Activated CD8-positive, alpha-beta T cell treated with anti-CD3 and anti-CD28 coated beads, Interleukin-2, amount 10 ng/mL, durations not matched to agents 7 days and 5 days (primary cell): ENCODE results near the gene TEKT5. TPM values are rescaled to one million over a fixed set of nuclear protein-coding genes. Genes with fewer than 3 reads are reported as not detected.

Experiments used
- ATAC-seq: fragments of 150-1000 bp; cut with Tn5 transposase; one replicate; pipeline ENCODE4 v1.10.0; 2021; ENCODE audit warnings: moderate library complexity
- CTCF ChIA-PET: fragments of 350-600 bp; sonication (Branson Sonifier 250); formaldehyde crosslinking; loops from one replicate; lab custom pipeline; 2021; ENCODE audit warnings: antibody characterized with exemption; lab: Charles Lee
- POLR2A ChIA-PET: fragments of 350-600 bp; sonication (Branson Sonifier 250); formaldehyde crosslinking; loops from one replicate; lab custom pipeline; 2021; ENCODE audit warnings: antibody characterized with exemption; lab: Charles Lee
- DNase-seq: peaks from one replicate; pipeline ENCODE4 v3.0.0-alpha.2; 2020
- H3K27ac Mint-ChIP-seq: one replicate; pipeline ENCODE4 v1.8.0; 2021; ENCODE audit warnings: mild to moderate bottlenecking, mixed read lengths
- H3K27me3 Mint-ChIP-seq: one replicate; pipeline ENCODE4 v1.8.0; 2021; ENCODE audit warnings: low read depth, mixed read lengths
- H3K36me3 Mint-ChIP-seq: one replicate; pipeline ENCODE4 v1.8.0; 2021; ENCODE audit warnings: low read depth, mixed read lengths
- H3K4me1 Mint-ChIP-seq: one replicate; pipeline ENCODE4 v1.8.0; 2021; ENCODE audit warnings: low read depth, mixed read lengths
- H3K4me3 Mint-ChIP-seq: one replicate; pipeline ENCODE4 v1.8.0; 2021; ENCODE audit warnings: mild to moderate bottlenecking, mixed read lengths
- H3K9me3 Mint-ChIP-seq: one replicate; pipeline ENCODE4 v1.8.0; 2022; ENCODE audit warnings: mixed read lengths; ENCODE audit not compliant: insufficient read depth
- total RNA-seq, 2 experiments: library from RNA; stranded (reverse); gene quantifications; one replicate each; pipeline ENCODE4 v1.2.3, GENCODE V29; 2021

The TEKT5 gene
- total RNA-seq, 2 experiments from 2014 or later, result not detected

GRCh38 chr16:10610499-10611184 is 84.1 kb downstream of the TEKT5 start:
- Mint-ChIP-seq H3K27ac (no peak overlapping the region), H3K27me3 (no peaks in the 10 kb centered on the region), H3K4me3 (no peak overlapping the region), H3K36me3 (no peaks in the 10 kb centered on the region), H3K9me3 (no peaks in the 10 kb centered on the region), H3K4me1 (no peaks in the 10 kb centered on the region)
- CTCF ChIA-PET, result interaction anchor here (0.8 kb wide), 1 partner anchor 74 kb away, joined by 3 read pairs; no protein-coding TSS in a partner anchor
- ATAC-seq (no peak), DNase-seq (no peak)
- POLR2A ChIA-PET, result no interaction called here

DNA sequence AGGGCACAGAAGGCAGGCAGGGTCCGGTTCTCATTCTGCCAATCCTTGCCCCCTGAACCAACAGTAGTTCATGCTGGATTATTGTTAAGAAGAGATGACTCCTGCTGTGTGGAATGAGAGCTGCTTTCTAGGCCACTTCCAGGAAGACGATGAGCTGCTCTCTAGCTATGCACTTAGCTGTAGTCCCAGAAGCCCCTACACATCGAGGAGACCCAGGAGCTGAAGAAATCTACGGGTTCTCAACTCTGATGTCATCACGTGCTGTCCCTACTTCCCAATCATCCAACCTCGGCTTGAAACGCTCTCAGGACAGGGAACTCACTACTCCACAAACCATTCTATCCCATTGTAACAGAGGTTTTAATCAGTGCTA is 85.3 kb downstream of the TEKT5 start:
- Mint-ChIP-seq H3K9me3 (no peaks in the 10 kb centered on the region), H3K27ac (no peak overlapping the region), H3K4me3 (no peak overlapping the region), H3K36me3 (no peaks in the 10 kb centered on the region), H3K4me1 (no peaks in the 10 kb centered on the region), H3K27me3 (no peaks in the 10 kb centered on the region)
- POLR2A ChIA-PET, result no interaction called here
- DNase-seq (no peak), ATAC-seq (no peak)
- CTCF ChIA-PET, result no interaction called here

DNA sequence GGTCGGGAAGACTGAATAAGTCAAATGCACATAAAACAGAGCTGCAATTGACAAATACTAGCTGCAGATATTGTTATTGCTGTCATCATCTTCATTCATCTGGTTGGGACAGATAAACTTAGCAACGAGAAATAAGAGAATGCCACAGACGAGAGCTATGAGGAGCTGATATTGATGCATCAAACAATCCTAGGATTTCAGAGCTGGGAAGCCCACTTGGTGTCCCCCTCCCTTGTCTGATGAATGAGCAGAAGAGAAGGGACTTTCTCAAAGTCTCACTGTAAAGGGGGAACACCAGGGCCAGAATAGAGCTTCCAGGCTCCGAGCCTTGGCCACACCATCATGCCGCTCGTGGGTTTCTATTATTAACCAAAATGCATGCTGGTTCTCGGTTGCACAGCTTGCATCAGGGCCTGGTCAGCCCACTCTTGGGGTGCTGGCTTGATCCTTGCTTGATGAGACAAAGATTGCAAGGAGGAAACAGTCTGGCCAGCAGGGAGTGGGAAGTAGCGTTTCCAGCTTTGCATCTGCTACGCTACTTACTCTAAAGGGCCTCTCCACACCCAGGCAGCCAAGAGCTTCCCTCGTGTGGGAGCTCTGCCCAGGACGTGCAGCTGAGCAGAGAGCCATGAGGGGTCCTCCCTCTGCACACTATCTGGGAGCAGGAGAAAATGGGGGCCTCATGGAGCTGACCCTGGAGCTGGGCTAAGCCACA is 85.9 kb downstream of the TEKT5 start:
- ChIA-PET CTCF (no interaction called here), POLR2A (no interaction called here)
- H3K27me3 Mint-ChIP-seq, result no peaks in the 10 kb centered on the region

DNA sequence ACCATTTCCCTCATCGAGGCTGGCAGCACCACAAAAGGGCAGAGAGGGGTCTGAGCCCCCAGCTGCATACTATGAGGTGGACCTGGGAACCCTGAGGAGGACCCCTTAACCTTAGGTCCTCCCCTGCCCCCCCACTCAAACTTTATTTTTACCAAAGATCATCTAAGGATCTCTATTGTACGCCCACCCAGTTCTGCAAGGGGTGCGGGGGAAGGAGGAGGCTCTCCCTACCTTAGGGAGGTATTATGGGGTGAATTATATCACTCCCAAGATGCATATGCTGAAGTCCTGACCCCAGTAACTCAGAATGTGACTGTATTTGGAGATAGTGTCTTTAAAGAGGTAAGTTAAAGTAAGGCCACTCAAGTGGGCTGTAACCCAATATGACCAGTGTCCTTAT is 87.6 kb downstream of the TEKT5 start:
- Mint-ChIP-seq H3K27me3 (no peaks in the 10 kb centered on the region), H3K9me3 (no peaks in the 10 kb centered on the region), H3K36me3 (no peaks in the 10 kb centered on the region), H3K27ac (no peak overlapping the region), H3K4me3 (no peak overlapping the region), H3K4me1 (no peaks in the 10 kb centered on the region)
- no peak for ATAC-seq
- CTCF ChIA-PET, result no interaction called here
- POLR2A ChIA-PET, result interaction anchor here (0.7 kb wide), 1 partner anchor 280 kb away, joined by 3 read pairs; no protein-coding TSS in a partner anchor
- no peak for DNase-seq

More for the DNA sequence above, 85.9 kb downstream of the TEKT5 start:
- no peak overlapping the region for H3K4me3 Mint-ChIP-seq
- DNase-seq, result no peak
- H3K27ac Mint-ChIP-seq, result no peak overlapping the region
- H3K36me3 Mint-ChIP-seq, result no peaks in the 10 kb centered on the region
- H3K9me3 Mint-ChIP-seq, result no peaks in the 10 kb centered on the region
- no peak for ATAC-seq
- H3K4me1 Mint-ChIP-seq, result no peaks in the 10 kb centered on the region

- no peak overlapping the region for H3K4me3 Mint-ChIP-seq
- H3K9me3 Mint-ChIP-seq, result no peaks in the 10 kb centered on the region
- DNase-seq, result no peak
- ChIA-PET POLR2A (interaction anchor here (0.7 kb wide), 1 partner anchor 281 kb away, joined by 3 read pairs; no protein-coding TSS in a partner anchor), CTCF (no interaction called here)
- no peaks in the 10 kb centered on the region for H3K4me1 Mint-ChIP-seq
- H3K27me3 Mint-ChIP-seq, result no peaks in the 10 kb centered on the region
- ATAC-seq, result no peak
- no peak overlapping the region for H3K27ac Mint-ChIP-seq
- H3K36me3 Mint-ChIP-seq, result no peaks in the 10 kb centered on the region
These were observed 88.1 kb downstream of the TEKT5 start for GRCh38 chr16:10606607-10607006.

GRCh38 chr16:10605636-10606035 is 89.1 kb downstream of the TEKT5 start:
- Mint-ChIP-seq H3K36me3 (no peaks in the 10 kb centered on the region), H3K9me3 (no peaks in the 10 kb centered on the region), H3K4me3 (no peak overlapping the region), H3K27me3 (no peaks in the 10 kb centered on the region), H3K27ac (no peak overlapping the region), H3K4me1 (no peaks in the 10 kb centered on the region)
- no peak for DNase-seq
- ATAC-seq, result no peak
- CTCF ChIA-PET, result interaction anchor here (0.6 kb wide), 1 partner anchor 67 kb away, joined by 3 read pairs; no protein-coding TSS in a partner anchor
- POLR2A ChIA-PET, result no interaction called here

DNA sequence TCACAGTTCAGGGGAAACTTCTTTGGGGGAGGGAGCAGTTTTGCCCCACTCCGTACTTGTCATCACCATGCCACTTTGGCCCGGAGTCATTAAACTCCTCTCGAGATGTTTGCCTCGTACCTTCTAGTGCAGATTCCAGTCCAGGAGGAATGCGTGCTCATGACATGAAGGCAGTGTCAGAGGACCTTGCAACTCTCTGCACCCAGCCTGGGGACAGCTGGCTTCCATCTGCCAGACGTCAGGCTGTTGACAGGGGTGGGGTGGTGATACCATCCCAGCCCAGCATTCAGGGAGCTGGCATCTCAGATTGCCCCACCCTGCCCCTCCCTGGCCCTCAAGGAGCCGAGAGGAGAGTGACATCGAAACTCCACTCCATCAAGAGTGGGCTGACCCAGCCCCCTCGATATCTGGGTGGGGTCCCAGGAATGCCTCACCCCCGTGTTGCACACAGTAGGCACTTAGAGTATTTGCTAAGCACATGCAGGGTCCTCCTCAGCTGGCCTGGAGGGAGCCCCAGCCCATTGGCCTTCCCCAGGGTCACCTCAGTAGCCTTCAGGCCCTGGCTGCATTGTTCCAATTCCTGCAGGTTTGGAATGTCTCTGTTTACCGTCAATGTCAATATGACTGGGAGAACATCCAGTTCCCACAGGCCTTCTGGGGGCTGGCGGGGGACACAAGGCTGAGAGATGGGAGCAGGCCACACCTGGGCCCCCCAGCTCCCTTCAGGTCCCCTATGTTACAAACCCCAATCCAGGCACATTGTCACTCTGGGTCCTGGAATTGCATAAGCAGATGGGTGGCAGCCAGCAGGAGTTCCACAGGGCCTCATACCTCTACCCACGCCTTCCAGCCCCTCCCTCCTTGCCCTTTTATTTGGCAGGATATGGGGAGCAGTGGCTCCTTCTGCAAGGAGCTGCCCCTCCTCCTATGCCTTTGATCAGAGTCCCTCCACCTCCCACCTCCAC is 93.0 kb downstream of the TEKT5 start:
- no peaks in the 10 kb centered on the region for H3K9me3 Mint-ChIP-seq
- CTCF ChIA-PET, result no interaction called here

DNA sequence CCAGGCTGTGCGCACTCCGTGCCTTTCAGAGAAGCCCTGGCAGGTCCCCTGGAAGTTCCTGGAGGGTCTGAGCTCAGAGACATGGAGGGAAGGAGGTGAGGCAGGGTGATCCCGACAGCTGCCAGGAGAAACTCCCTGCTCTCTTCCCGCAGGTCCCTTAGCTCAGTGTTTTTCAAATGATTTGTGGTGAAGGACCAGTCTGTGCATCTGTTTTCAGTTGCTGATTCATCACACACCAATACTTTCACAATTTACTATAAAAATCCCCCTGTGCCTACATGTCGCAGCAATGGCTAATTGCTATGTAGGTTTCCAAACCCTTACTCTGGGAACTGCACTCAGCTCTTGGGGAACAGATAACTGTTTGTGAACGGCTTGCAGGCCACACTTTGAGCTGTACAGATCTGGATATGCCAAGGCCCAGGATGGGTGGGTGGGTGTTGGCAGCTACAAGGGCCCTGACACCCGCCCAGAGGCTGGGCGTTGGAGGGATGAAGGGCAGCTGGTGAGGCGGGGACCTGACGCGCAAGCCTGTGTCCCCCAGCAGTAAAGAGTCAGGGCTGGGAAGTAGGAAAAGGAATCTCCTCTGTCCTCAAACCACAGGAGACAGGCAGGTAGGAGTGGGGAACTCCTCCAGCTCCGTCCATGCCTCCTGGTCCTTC is 93.8 kb downstream of the TEKT5 start:
- Mint-ChIP-seq H3K9me3 (no peaks in the 10 kb centered on the region), H3K4me1 (no peaks in the 10 kb centered on the region), H3K27me3 (peaks cover 4% of the 10 kb centered on the region), H3K27ac (no peak overlapping the region), H3K36me3 (no peaks in the 10 kb centered on the region), H3K4me3 (no peak overlapping the region)
- no peak for ATAC-seq
- no peak for DNase-seq
- POLR2A ChIA-PET, result no interaction called here
- CTCF ChIA-PET, result no interaction called here

More for the DNA sequence above, 93.0 kb downstream of the TEKT5 start:
- H3K4me1 Mint-ChIP-seq, result no peaks in the 10 kb centered on the region
- no peak overlapping the region for H3K4me3 Mint-ChIP-seq
- ATAC-seq (no peak), DNase-seq (no peak)
- no peak overlapping the region for H3K27ac Mint-ChIP-seq
- no peaks in the 10 kb centered on the region for H3K36me3 Mint-ChIP-seq
- peaks cover 4% of the 10 kb centered on the region for H3K27me3 Mint-ChIP-seq
- POLR2A ChIA-PET, result no interaction called here

DNA sequence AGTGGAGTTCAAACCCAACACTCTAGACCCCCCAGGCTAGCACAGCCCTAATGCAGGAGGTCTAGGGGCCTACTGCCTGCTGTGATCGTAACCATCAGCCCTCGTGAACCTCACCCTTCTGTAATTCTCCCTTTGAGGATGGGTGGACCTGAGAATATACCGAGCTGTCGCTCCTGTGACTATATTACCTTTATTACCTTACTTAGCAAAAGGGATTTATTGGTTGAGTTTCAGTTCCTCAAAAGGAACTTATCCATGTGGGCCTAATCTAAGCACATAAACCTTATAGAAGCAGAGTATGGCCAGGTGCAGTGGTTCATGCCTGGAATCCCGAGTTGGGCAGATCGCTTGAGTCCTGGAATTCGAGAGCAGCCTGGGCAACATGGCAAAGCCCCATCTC is 95.1 kb downstream of the TEKT5 start:
- H3K4me3 Mint-ChIP-seq, result no peak overlapping the region
- CTCF ChIA-PET, result no interaction called here
- ATAC-seq (no peak), DNase-seq (no peak)
- H3K36me3 Mint-ChIP-seq, result no peaks in the 10 kb centered on the region
- POLR2A ChIA-PET, result no interaction called here
- no peak overlapping the region for H3K27ac Mint-ChIP-seq
- H3K9me3 Mint-ChIP-seq, result no peaks in the 10 kb centered on the region
- H3K4me1 Mint-ChIP-seq, result no peaks in the 10 kb centered on the region
- peaks cover 4% of the 10 kb centered on the region for H3K27me3 Mint-ChIP-seq

GRCh38 chr16:10598157-10598556 is 96.6 kb downstream of the TEKT5 start:
- Mint-ChIP-seq H3K27ac (no peak overlapping the region), H3K4me3 (no peak overlapping the region), H3K9me3 (no peaks in the 10 kb centered on the region), H3K27me3 (peaks cover 4% of the 10 kb centered on the region), H3K4me1 (no peaks in the 10 kb centered on the region), H3K36me3 (no peaks in the 10 kb centered on the region)
- DNase-seq, result no peak
- ChIA-PET CTCF (no interaction called here), POLR2A (no interaction called here)
- no peak for ATAC-seq

- no peaks in the 10 kb centered on the region for H3K36me3 Mint-ChIP-seq
- ATAC-seq, result no peak
- no peak overlapping the region for H3K27ac Mint-ChIP-seq
- no peaks in the 10 kb centered on the region for H3K9me3 Mint-ChIP-seq
- H3K27me3 Mint-ChIP-seq, result peaks cover 4% of the 10 kb centered on the region
- CTCF ChIA-PET, result no interaction called here
- no peak overlapping the region for H3K4me3 Mint-ChIP-seq
- H3K4me1 Mint-ChIP-seq, result no peaks in the 10 kb centered on the region
- no peak for DNase-seq
- POLR2A ChIA-PET, result no interaction called here
These were observed 97.5 kb downstream of the TEKT5 start for GRCh38 chr16:10597187-10597601.
